K562 (cell line): Measurements from ENCODE around the gene TCEAL5. TPM values are rescaled to one million over a fixed set of nuclear protein-coding genes. Genes with fewer than 3 reads are reported as not detected.

Source experiments
- ATAC-seq: fragments of 200-7000 bp; cut with Tn5 transposase; 3 replicates; pipeline ENCODE4 v1.9.1; 2020; ENCODE audit warnings: moderate library complexity
- Bru-seq: library from RNA; stranded (reverse); fragments of 400-500 nt; gene quantifications from one replicate; lab custom pipeline; 2021; lab: Mats Ljungman, UMichigan
- BruChase-seq, 2 experiments: library from RNA; stranded (reverse); fragments of 400-500 nt; gene quantifications; one replicate each; lab custom pipeline; 2021; lab: Mats Ljungman, UMichigan
- BruUV-seq: library from RNA; stranded (reverse); fragments of 400-500 nt; replicated peaks from 2 replicates; lab custom pipeline; 2021; lab: Mats Ljungman, UMichigan
- CTCF ChIA-PET: fragments of 300-600 bp; formaldehyde crosslinking; extraction: SDS; loops from one replicate; lab custom pipeline; 2021; ENCODE audit warnings: low intra/inter-chr PET ratio; lab: Yijun Ruan, JAX
- POLR2A ChIA-PET: fragments of 300-600, 350-650 bp; sonication (Branson Sonifier 250); formaldehyde crosslinking; extraction: SDS; loops from one replicate; lab custom pipeline; 2021; ENCODE audit warnings: antibody characterized with exemption, inconsistent platforms; lab: Yijun Ruan, JAX
- DNase-seq, 4 experiments: peaks; one replicate each; pipeline versions ENCODE4 v3.0.0 to v3.0.0-alpha.2; 2011 to 2018; ENCODE audit warnings: low spot score in 3 of 4, mixed read lengths in 3 of 4; ENCODE audit errors: extremely low read depth in 1 of 4
- FAIRE-seq: peaks from 2 replicates; lab custom pipeline; 2011; peaks lifted over from hg19 to GRCh38; lab: Jason Lieb, UNC
- H2AFZ ChIP-seq: 2 replicates; pipeline ENCODE4 v1.6.0; 2011; ENCODE audit warnings: low read depth, low read length, control low read depth, inconsistent platforms
- H3K27ac ChIP-seq: fragments of 200-600 bp; 3 replicates; pipeline ENCODE4 v1.8.0; 2011; ENCODE audit warnings: low read depth, mild to moderate bottlenecking, control low read depth, inconsistent platforms, low read length, moderate library complexity, mixed read lengths; ENCODE audit errors: extremely low read depth
- H3K27me3 ChIP-seq, 2 experiments: fragments of 300-600 bp in 1 of 2; 2 replicates in 1 of 2; 3 replicates in 1 of 2; pipeline versions ENCODE4 v1.6.0 to v1.8.0; 2011; ENCODE audit warnings: inconsistent platforms in 2 of 2, low read length in 2 of 2, mild to moderate bottlenecking in 1 of 2, mixed read lengths in 1 of 2, moderate library complexity in 1 of 2; ENCODE audit not compliant: control insufficient read depth in 2 of 2, insufficient read depth in 2 of 2
- H3K36me3 ChIP-seq: fragments of 300-600 bp; 3 replicates; pipeline ENCODE4 v1.8.0; 2011; ENCODE audit warnings: mild to moderate bottlenecking, low read length, inconsistent platforms; ENCODE audit not compliant: control insufficient read depth, insufficient read depth
- H3K4me1 ChIP-seq, 2 experiments: fragments of 200-600 bp in 1 of 2; replicated peaks in 1 of 2; 2 replicates in 1 of 2; 3 replicates in 1 of 2; pipeline versions ENCODE4 v1.5.1 to v1.8.0; 2011; ENCODE audit warnings: inconsistent platforms in 2 of 2, low read length in 2 of 2, mild to moderate bottlenecking in 1 of 2, mixed read lengths in 1 of 2, moderate library complexity in 1 of 2; ENCODE audit not compliant: control insufficient read depth in 2 of 2, insufficient read depth in 2 of 2
- H3K4me2 ChIP-seq: 2 replicates; pipeline ENCODE4 v1.6.1; 2011; ENCODE audit warnings: low read length, control low read depth, inconsistent platforms, mixed read lengths; ENCODE audit not compliant: insufficient read depth
- H3K4me3 ChIP-seq: fragments of 200-600 bp; sonication (generic), shearing (Covaris generic); 2 replicates; pipeline ENCODE4 v1.5.1; 2016; ENCODE audit warnings: control low read depth, inconsistent platforms
- H3K79me2 ChIP-seq: fragments of 200-600 bp; 3 replicates; pipeline ENCODE4 v1.8.0; 2011; ENCODE audit warnings: low read length, inconsistent platforms; ENCODE audit not compliant: control insufficient read depth, insufficient read depth
- H3K9ac ChIP-seq, 2 experiments: 2 replicates each; pipeline versions ENCODE4 v1.6.0 to v1.6.1; 2011; ENCODE audit warnings: low read depth in 2 of 2, low read length in 2 of 2, control low read depth in 1 of 2, inconsistent platforms in 1 of 2, mild to moderate bottlenecking in 1 of 2, mixed read lengths in 1 of 2; ENCODE audit not compliant: insufficient read depth in 1 of 2
- H3K9me1 ChIP-seq: one replicate; pipeline ENCODE4 v1.6.0; 2011; ENCODE audit warnings: inconsistent platforms, mild to moderate bottlenecking, low read length, moderate library complexity; ENCODE audit not compliant: control insufficient read depth, insufficient read depth
- H3K9me3 ChIP-seq: replicated peaks from 2 replicates; pipeline ENCODE4 v1.5.1; 2011; ENCODE audit warnings: low read depth, low read length, inconsistent platforms; ENCODE audit not compliant: control insufficient read depth, insufficient read depth
- H4K20me1 ChIP-seq: replicated peaks from 2 replicates; pipeline ENCODE4 v1.6.1; 2011; ENCODE audit warnings: low read length, inconsistent platforms, mixed read lengths; ENCODE audit not compliant: control insufficient read depth, insufficient read depth
- ATF1 ChIP-seq, 2 experiments: fragments of 450-650 bp in 1 of 2; IDR thresholded peaks; 2 replicates each; pipeline ENCODE4 v1.6.1; 2016; ENCODE audit warnings: missing compliant biosample characterization in 1 of 2, missing genetic modification characterization in 1 of 2
- HDGF ChIP-seq: fragments of 450-650 bp; IDR thresholded peaks from 2 replicates; pipeline ENCODE4 v1.6.1; 2016
- USF2 ChIP-seq: sonication (generic); formaldehyde crosslinking; IDR thresholded peaks from 2 replicates; pipeline ENCODE4 v1.5.0; 2020; ENCODE audit warnings: missing genetic modification reagents
- ZNF133 ChIP-seq: fragments of 250-450 bp; sonication (Bioruptor Pico); IDR thresholded peaks from 2 replicates; pipeline ENCODE4 v1.4.0; 2020; ENCODE audit warnings: mild to moderate bottlenecking
- WGBS: fragments of 100-300 bp; shearing (Covaris generic); methylation state at CpG from one replicate; pipeline ENCODE4 v1.1.6; 2016; ENCODE audit warnings: low coverage, mixed read lengths; ENCODE audit not compliant: insufficient coverage; ENCODE audit errors: missing lambda C conversion rate; 5-methylcytosine and 5-hydroxymethylcytosine counted together
- in situ Hi-C: fragments of 300-500 bp; cut with MboI; formaldehyde crosslinking; loops from 4 replicates; pipeline ENCODE4 v1.15.0; 2018; ENCODE audit warnings: inconsistent platforms, mixed read lengths
- intact Hi-C: fragments of 100-400 bp; cut with micrococcal nuclease; formaldehyde crosslinking; loops from 2 replicates; pipeline ENCODE4 v1.14.2; 2022
- long read RNA-seq, 3 experiments: library from polyadenylated mRNA in 2 of 3; library from RNA in 1 of 3; unstranded in 2 of 3; stranded (forward) in 1 of 3; transcript quantifications; one replicate each; pipeline ENCODE4 v2.0.0, GENCODE V29; 2019 to 2022
- polyA minus RNA-seq, 3 experiments: library from RNA; depleted of rRNA, polyadenylated mRNA; stranded (reverse); fragments of >200 nt; gene quantifications; 2 replicates each; pipeline ENCODE4 v1.2.3, GENCODE V29; 2011
- polyA plus RNA-seq, 8 experiments: library from polyadenylated mRNA; depleted of rRNA in 4 of 8; stranded (reverse) in 5 of 8; unstranded in 3 of 8; fragments of >200 nt; fragmentation: Nextera tagmentation in 2 of 8; fragmentation: Illumina TruSeq in 1 of 8; extraction: Ambion mirVana in 2 of 8; extraction: Trizol in 1 of 8; gene quantifications; 2 replicates each; pipeline versions ENCODE4 v1.2.1 to v1.2.3, GENCODE V29; 2011 to 2014; ENCODE audit warnings: inconsistent platforms in 1 of 8, missing spikeins in 1 of 8
- total RNA-seq, 7 experiments: library from RNA; depleted of rRNA in 6 of 7; stranded (reverse); fragments of >200 nt in 6 of 7; fragmentation: Illumina TruSeq in 2 of 7; extraction: Trizol in 2 of 7; gene quantifications; 2 replicates each; pipeline versions ENCODE4 v1.2.1 to v1.2.3, GENCODE V29; 2011 to 2021; ENCODE audit warnings: low replicate concordance in 1 of 7
- TF ChIP-seq, protein P1 (sequence below): fragments of 450-650 bp; IDR thresholded peaks from 2 replicates; pipeline ENCODE4 v1.6.1; 2016

The TCEAL5 gene
- not detected in 2 replicates for total RNA-seq (2011; cell fraction: chromatin; rRNA removed; ENCODE audit: low replicate concordance)
- not detected in 2 replicates for total RNA-seq (2011; cell fraction: nucleolus; rRNA removed)
- not detected in 2 replicates for total RNA-seq (2011; cell fraction: nucleoplasm; rRNA removed)
- total RNA-seq (2014; rRNA removed) = 0.18 and 0.24 TPM in 2 replicates
- not detected in 2 replicates for total RNA-seq (2014; rRNA removed; fragmentation: Illumina TruSeq; extraction: Trizol)
- total RNA-seq (2015; rRNA removed; fragmentation: Illumina TruSeq; extraction: Trizol) = not detected in 2 replicates
- total RNA-seq (2021) = not detected in 2 replicates
- polyA plus RNA-seq (2011; rRNA removed) = not detected in 2 replicates
- polyA plus RNA-seq (2011; cell fraction: cytosol; rRNA removed) = not detected in 2 replicates
- polyA plus RNA-seq (2011; cell fraction: nucleus; rRNA removed) = not detected in 2 replicates
- polyA plus RNA-seq (2012) = not detected in 2 replicates
- polyA plus RNA-seq (2014; fragmentation: Illumina TruSeq; extraction: Trizol) = 0.10 TPM in 1 of 2 replicates, not detected in the other
- not detected for polyA plus RNA-seq (2014; fragmentation: Nextera tagmentation; extraction: Ambion mirVana)
- polyA plus RNA-seq (2014; rRNA removed) = 0.07 TPM in 1 of 2 replicates, not detected in the other
- not detected in 2 replicates for polyA minus RNA-seq (2011; rRNA and poly(A)+ RNA removed)
- polyA minus RNA-seq (2011; cell fraction: cytosol; rRNA and poly(A)+ RNA removed) = not detected in 2 replicates
- not detected in 2 replicates for polyA minus RNA-seq (2011; cell fraction: nucleus; rRNA and poly(A)+ RNA removed)
- not detected for Bru-seq, nascent RNA
- not detected for BruChase-seq, experiment 1, labeled RNA remaining after a 2-hour chase
- BruChase-seq, experiment 2, labeled RNA remaining after a 6-hour chase = percentile 17 among the genes with signal in this experiment
- long read RNA-seq, experiment 1 = 0 reads
- long read RNA-seq, experiment 2, partial matches to known transcripts = 1 of 1 reads
- long read RNA-seq, experiment 2, other reads (novel, unspliced or antisense) = 0 of 1 reads
- long read RNA-seq, experiment 3 = 0 reads

DNA sequence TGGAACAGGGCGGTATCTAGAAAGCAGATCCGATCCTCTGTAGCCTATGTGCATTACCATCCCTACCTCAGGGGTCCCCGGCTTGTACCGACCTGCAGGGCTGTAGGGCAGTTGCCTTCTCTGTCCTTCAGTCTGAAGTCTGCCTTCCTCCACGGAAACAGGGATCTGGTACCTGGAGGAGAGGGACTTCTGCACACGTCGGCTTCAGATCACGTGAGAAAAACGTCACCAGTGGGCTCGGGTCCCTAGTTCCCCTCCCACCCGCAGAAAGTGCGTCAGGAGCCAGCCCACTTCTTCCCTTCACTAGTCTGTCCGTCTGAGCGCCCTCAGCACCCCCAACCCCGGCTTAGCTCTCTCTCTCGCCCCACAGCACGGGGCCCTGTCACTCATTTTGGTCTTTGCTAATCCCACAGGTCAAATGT is at the start of gene TCEAL5:
Gene TCEAL5 (minus strand): TSS at position 170 of the 422 bp plus-strand sequence. CDS start 2,187 bp downstream, outside the sequence.
- Histone ChIP-seq H3K27me3 (peaks cover 4 to 16% of the 10 kb centered on the region in 2 experiments; a peak in 3 of 5 replicates), H3K4me2 (no peak within 1 kb of the TSS; the same call in 1 of the 2 replicates), H3K4me3 (no peak within 1 kb of the TSS), H3K9me3 (no peaks in the 10 kb centered on the region), H3K9me1 (no peaks in the 10 kb centered on the region), H3K36me3 (no peaks in the 10 kb centered on the region), H4K20me1 (no peaks in the 10 kb centered on the region), H3K79me2 (no peaks in the 10 kb centered on the region), H3K9ac (no peak within 1 kb of the TSS), H3K27ac (no peak within 1 kb of the TSS), H2AFZ (peak within 1 kb of the TSS; percentile 4; the same call in 1 of the 2 replicates), H3K4me1 (no peaks in the 10 kb centered on the region; a peak in 1 of 5 replicates)
- CTCF ChIA-PET = no interaction called here
- TF ChIP-seq ATF1 (CRISPR knock-in tag; IDR thresholded peaks at IDR 0.05) (no peak), ATF1 (tag; IDR thresholded peaks at IDR 0.05) (0 out of 2 replicates have a peak, but pooled peaks have one; percentile 10), USF2 (CRISPR knock-in tag) (0 out of 2 replicates have a peak, but pooled peaks have one; percentile 3), HDGF (no peak), ZNF133 (no peak)
- TF ChIP-seq, protein P1, sequence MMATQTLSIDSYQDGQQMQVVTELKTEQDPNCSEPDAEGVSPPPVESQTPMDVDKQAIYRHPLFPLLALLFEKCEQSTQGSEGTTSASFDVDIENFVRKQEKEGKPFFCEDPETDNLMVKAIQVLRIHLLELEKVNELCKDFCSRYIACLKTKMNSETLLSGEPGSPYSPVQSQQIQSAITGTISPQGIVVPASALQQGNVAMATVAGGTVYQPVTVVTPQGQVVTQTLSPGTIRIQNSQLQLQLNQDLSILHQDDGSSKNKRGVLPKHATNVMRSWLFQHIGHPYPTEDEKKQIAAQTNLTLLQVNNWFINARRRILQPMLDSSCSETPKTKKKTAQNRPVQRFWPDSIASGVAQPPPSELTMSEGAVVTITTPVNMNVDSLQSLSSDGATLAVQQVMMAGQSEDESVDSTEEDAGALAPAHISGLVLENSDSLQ = peak; percentile 72
- intact Hi-C loops (no loop called here), in situ Hi-C loops (no loop called here)
- FAIRE-seq = no peak
- ATAC-seq = no peak
- BruUV-seq = no TSS peak
- WGBS = 3% methylated on average over 15 of the region's 17 CpGs
- POLR2A ChIA-PET = no interaction called here
- DNase-seq = no peak
